Peyer's patch (tissue), 4 donors: ENCODE measurements around the gene STAT4.

ENCODE experiments used
- POLR2A ChIP-seq, 2 donors: fragments of 450-650 bp; IDR thresholded peaks; one replicate each; pipeline ENCODE4 v1.5.1; 2017; ENCODE audit warnings: antibody characterized with exemption in 2 of 2, mild to moderate bottlenecking in 2 of 2, moderate library complexity in 2 of 2
- TF ChIP-seq, protein P1 (sequence below), 6 experiments: fragments of 450-650 bp in 4 of 6; fragments of 200-600 bp in 2 of 6; sonication (generic) in 1 of 6; IDR thresholded peaks; one replicate each; pipeline ENCODE4 v1.5.1; 2017 to 2019; ENCODE audit warnings: antibody characterized with exemption in 6 of 6, mild to moderate bottlenecking in 3 of 6, moderate library complexity in 1 of 6

DNA sequence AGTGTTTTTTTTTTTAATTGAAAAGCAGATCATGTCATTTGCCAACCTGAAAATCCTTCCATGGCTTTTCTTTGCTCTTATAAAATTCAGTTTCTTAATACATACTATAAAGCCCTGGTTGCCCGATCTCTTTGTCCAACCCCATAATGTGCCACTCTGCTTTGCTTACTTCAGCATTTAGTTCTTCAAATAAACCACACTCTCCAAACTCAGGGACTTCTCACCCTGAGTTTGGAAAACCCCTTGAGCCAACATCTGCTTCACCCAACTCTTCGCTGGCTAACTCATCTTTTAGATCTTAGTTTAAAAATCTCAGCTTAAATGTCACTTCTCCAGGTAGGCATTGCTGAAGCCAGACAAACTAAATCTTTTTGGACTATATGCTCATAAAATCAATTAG lies 135.6 kb downstream of the STAT4 start:
- TF ChIP-seq, protein P1, sequence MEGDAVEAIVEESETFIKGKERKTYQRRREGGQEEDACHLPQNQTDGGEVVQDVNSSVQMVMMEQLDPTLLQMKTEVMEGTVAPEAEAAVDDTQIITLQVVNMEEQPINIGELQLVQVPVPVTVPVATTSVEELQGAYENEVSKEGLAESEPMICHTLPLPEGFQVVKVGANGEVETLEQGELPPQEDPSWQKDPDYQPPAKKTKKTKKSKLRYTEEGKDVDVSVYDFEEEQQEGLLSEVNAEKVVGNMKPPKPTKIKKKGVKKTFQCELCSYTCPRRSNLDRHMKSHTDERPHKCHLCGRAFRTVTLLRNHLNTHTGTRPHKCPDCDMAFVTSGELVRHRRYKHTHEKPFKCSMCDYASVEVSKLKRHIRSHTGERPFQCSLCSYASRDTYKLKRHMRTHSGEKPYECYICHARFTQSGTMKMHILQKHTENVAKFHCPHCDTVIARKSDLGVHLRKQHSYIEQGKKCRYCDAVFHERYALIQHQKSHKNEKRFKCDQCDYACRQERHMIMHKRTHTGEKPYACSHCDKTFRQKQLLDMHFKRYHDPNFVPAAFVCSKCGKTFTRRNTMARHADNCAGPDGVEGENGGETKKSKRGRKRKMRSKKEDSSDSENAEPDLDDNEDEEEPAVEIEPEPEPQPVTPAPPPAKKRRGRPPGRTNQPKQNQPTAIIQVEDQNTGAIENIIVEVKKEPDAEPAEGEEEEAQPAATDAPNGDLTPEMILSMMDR (IDR thresholded peaks at IDR 0.05) = no peak
- TF ChIP-seq POLR2A (IDR thresholded peaks at IDR 0.05) = no peak
